Stomach (tissue), 19 donors: ENCODE measurements around the gene NCAPD3. TPM values are rescaled to one million over a fixed set of nuclear protein-coding genes. Genes with fewer than 3 reads are reported as not detected.

Experiments used
- DNase-seq, 2 donors: peaks; one replicate each; pipeline versions ENCODE4 v3.0.0 to v3.0.0-alpha.2; 2013 to 2019
- H3K27ac ChIP-seq, 5 donors: fragments of 200-600 bp in 4 of 5; sonication (generic) in 4 of 5; one replicate each; pipeline ENCODE4 v1.5.1; 2013 to 2019; ENCODE audit warnings: mild to moderate bottlenecking in 1 of 5, moderate library complexity in 1 of 5
- H3K27me3 ChIP-seq, 3 donors: fragments of 200-600 bp; sonication (generic); one replicate each; pipeline ENCODE4 v1.5.1; 2017 to 2019; ENCODE audit warnings: mixed run types in 1 of 3
- H3K36me3 ChIP-seq, 4 donors: fragments of 200-600 bp; sonication (generic); 1 replicate in 3 of 4; 2 replicates in 1 of 4; pipeline ENCODE4 v1.5.1; 2016 to 2019
- H3K4me1 ChIP-seq, 4 donors: fragments of 200-600 bp; sonication (generic); one replicate each; pipeline ENCODE4 v1.5.1; 2016 to 2019
- H3K4me3 ChIP-seq, 4 donors: fragments of 200-600 bp; sonication (generic) in 3 of 4; one replicate each; pipeline ENCODE4 v1.5.1; 2016 to 2019; ENCODE audit warnings: mild to moderate bottlenecking in 1 of 4
- H3K9me3 ChIP-seq, 4 donors: fragments of 200-600 bp; sonication (generic); one replicate each; pipeline ENCODE4 v1.5.1; 2016 to 2019
- CTCF ChIP-seq, 7 experiments: fragments of 450-650 bp in 4 of 7; fragments of 200-600 bp in 3 of 7; sonication (generic) in 3 of 7; IDR thresholded peaks; one replicate each; pipeline ENCODE4 v1.5.1; 2016 to 2019; ENCODE audit warnings: antibody characterized with exemption in 7 of 7, control low read depth in 2 of 7, mild to moderate bottlenecking in 1 of 7
- EP300 ChIP-seq: sonication (generic); formaldehyde crosslinking; IDR thresholded peaks from one replicate; pipeline ENCODE4 v1.6.1; 2017; ENCODE audit warnings: antibody characterized with exemption
- POLR2A ChIP-seq, 4 donors: fragments of 450-650 bp; IDR thresholded peaks; one replicate each; pipeline ENCODE4 v1.6.1; 2016; ENCODE audit warnings: antibody characterized with exemption in 4 of 4, control low read depth in 2 of 4, mild to moderate bottlenecking in 1 of 4, moderate library complexity in 1 of 4
- POLR2AphosphoS5 ChIP-seq, 3 donors: sonication (generic); formaldehyde crosslinking; IDR thresholded peaks; one replicate each; pipeline ENCODE4 v1.6.1; 2016; ENCODE audit warnings: antibody characterized with exemption in 3 of 3
- WGBS, 5 donors: extraction: QIAGEN DNeasy Blood & Tissue Kit in 3 of 5; methylation state at CpG; one replicate each; pipeline versions ENCODE4 v1.1.5 to v1.1.7; 2013 to 2018; 5-methylcytosine and 5-hydroxymethylcytosine counted together
- intact Hi-C: fragments of 100-400 bp; cut with DNase I; formaldehyde crosslinking; loops from one replicate; pipeline ENCODE4 v1.15.1; 2023; ENCODE audit warnings: low total_unique reads
- long read RNA-seq, 10 donors: transcript quantifications; one replicate each; lab custom pipeline, GENCODE V29; 2026
- polyA plus RNA-seq, 3 donors: library from polyadenylated mRNA; stranded (reverse); fragments of 200-250 nt; gene quantifications; one replicate each; pipeline ENCODE4 v1.2.3, GENCODE V29; 2013
- total RNA-seq, 5 donors: library from RNA; depleted of rRNA; stranded (reverse); fragments of >200 nt; gene quantifications; one replicate each; pipeline versions ENCODE4 v1.1.0 to v1.2.3, GENCODE V29; 2014 to 2016
- donor health status: healthy with polysubstance abuse.
- donor health status: Bipolar disorder and iron deficiency.
- donor health status: healthy.

The NCAPD3 gene
- total RNA-seq (10 to 100 TPM in 4 of 5 donors, 1 to 10 TPM in 1; 3.5 to 27.8 (median 19.2) TPM), polyA plus RNA-seq (1 to 10 TPM; 3.3 to 6.4 (median 4.0) TPM)
- long read RNA-seq, donor 1, partial matches to known transcripts = 5 of 12 reads
- long read RNA-seq, donor 1, other reads (novel, unspliced or antisense) = 7 of 12 reads
- long read RNA-seq, donor 2 = 0 reads
- long read RNA-seq, donor 3 = 0 reads
- long read RNA-seq, donor 4 = 0 reads
- long read RNA-seq, donor 5 = 0 reads
- long read RNA-seq, donor 6, partial matches to known transcripts = 0 of 1 reads
- long read RNA-seq, donor 6, other reads (novel, unspliced or antisense) = 0 of 1 reads
- long read RNA-seq, donor 7 = 0 reads
- long read RNA-seq, donor 8 = 0 reads
- long read RNA-seq, donor 9 = 0 reads
- long read RNA-seq, donor 10 = 0 reads

- peak; percentile 95 to 99 (median 97) for TF ChIP-seq POLR2AphosphoS5 (IDR thresholded peaks at IDR 0.05)
- peak in 2 of 4 donors; percentile 92 to 95 for TF ChIP-seq POLR2A (IDR thresholded peaks at IDR 0.05)
- TF ChIP-seq CTCF (IDR thresholded peaks at IDR 0.05) = peak in 1 of 7 experiments; percentile 14
- TF ChIP-seq EP300 = no peak
- H3K4me1 ChIP-seq = peaks cover 20 to 48% (median 38%) of the 10 kb centered on the region in 4 donors
- H3K4me3 ChIP-seq = peak within 1 kb of the TSS; percentile 92 to 96 (median 94)
- H3K27ac ChIP-seq = peak within 1 kb of the TSS; percentile 88 to 95 (median 95)
- no peaks in the 10 kb centered on the region for H3K27me3 ChIP-seq
- WGBS, 5 donors = 0 to 1% (median 0%) methylated on average over 30 to 89 of the region's 89 CpGs
- H3K36me3 ChIP-seq = peaks cover 2 to 14% (median 12%) of the 10 kb centered on the region in 4 donors
- peak; percentile 98 to 99 for DNase-seq
- intact Hi-C loops = no loop called here
- H3K9me3 ChIP-seq = no peaks in the 10 kb centered on the region
Measured at GRCh38 chr11:134223836-134224709, at the start of gene NCAPD3, which contains the start of gene VPS26B. TSS of gene NCAPD3 (minus strand) at chr11:134223967. CDS start at chr11:134223926, 41 bp downstream. TSS of gene VPS26B (plus strand) at chr11:134224671. CDS start at chr11:134225123, 452 bp downstream.

GRCh38 chr11:134273317-134273712, 49.5 kb upstream of the NCAPD3 start:
- peaks cover 18 to 22% (median 21%) of the 10 kb centered on the region in 4 donors for H3K4me1 ChIP-seq
- H3K4me3 ChIP-seq = no peak overlapping the region
- intact Hi-C loops = no loop called here
- WGBS, 5 donors = 25 to 41% (median 40%) methylated on average over 3 of the region's 3 CpGs
- peaks cover 0 to 2% (median 0%) of the 10 kb centered on the region in 4 donors for H3K9me3 ChIP-seq
- no peaks in the 10 kb centered on the region for H3K36me3 ChIP-seq
- TF ChIP-seq CTCF (IDR thresholded peaks at IDR 0.05) (no peak), POLR2AphosphoS5 (IDR thresholded peaks at IDR 0.05) (no peak), POLR2A (IDR thresholded peaks at IDR 0.05) (no peak), EP300 (no peak)
- DNase-seq = no peak
- H3K27ac ChIP-seq = no peak overlapping the region
- peaks cover 19 to 87% (median 60%) of the 10 kb centered on the region in 3 donors for H3K27me3 ChIP-seq

GRCh38 chr11:134272381-134273316, 48.9 kb upstream of the NCAPD3 start:
- no peaks in the 10 kb centered on the region for H3K36me3 ChIP-seq
- peak in 1 of 2 donors; percentile 46 for DNase-seq
- no peak for TF ChIP-seq CTCF (IDR thresholded peaks at IDR 0.05)
- no peak for TF ChIP-seq POLR2A (IDR thresholded peaks at IDR 0.05)
- no peak for TF ChIP-seq EP300
- no peak for TF ChIP-seq POLR2AphosphoS5 (IDR thresholded peaks at IDR 0.05)
- H3K27me3 ChIP-seq = peaks cover 19 to 81% (median 53%) of the 10 kb centered on the region in 3 donors
- peaks cover 18 to 22% (median 21%) of the 10 kb centered on the region in 4 donors for H3K4me1 ChIP-seq
- H3K27ac ChIP-seq = no peak overlapping the region
- intact Hi-C loops = no loop called here
- H3K9me3 ChIP-seq = no peaks in the 10 kb centered on the region
- no peak overlapping the region for H3K4me3 ChIP-seq
- 29 to 38% (median 32%) methylated on average over 18 of the region's 18 CpGs for WGBS, 5 donors
